ENCODE data around the gene CELF4.
A peak's percentile ranks its signal among the peaks of the same experiment; 100 is the strongest.

CELF4 gene

DNA sequence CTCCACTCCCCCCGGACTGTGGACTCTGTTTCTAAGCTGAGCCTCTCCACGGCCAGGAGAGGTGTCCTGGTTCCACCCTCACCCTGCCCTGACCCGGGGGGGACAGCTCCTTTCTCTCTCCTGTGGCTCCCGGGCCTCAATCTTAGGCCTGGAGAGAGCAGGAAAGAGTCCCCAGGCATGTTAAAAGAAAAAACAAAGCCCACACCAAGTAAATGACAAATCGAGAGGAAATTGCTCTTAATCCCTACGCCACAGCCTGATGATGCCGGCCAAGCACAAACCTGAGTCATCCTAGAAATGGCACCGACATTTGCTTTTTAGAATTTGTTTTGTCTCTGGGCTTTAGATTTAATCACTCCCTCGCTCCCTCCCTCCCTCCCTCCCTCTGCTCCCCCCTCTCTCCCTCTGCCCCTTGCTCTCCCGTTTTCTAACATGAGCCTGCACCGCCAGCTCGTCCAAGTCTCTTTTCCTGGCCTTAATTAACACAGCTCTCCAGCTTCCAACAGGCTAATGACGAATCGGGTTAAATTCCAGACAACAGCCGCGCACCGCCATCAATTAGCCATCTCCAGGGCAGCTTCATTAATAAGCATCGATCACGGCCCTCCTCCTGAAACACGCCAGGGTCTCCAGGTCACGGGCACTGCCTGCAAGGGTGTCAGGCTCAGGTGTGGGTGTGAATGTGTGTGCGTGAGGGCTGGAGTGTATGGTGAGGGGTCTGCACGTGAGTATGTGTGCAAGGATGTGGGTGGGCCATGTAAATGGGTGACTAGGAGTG lies 230.8 kb downstream of the CELF4 start:
- DNase-seq, result peak; percentile 2

DNA sequence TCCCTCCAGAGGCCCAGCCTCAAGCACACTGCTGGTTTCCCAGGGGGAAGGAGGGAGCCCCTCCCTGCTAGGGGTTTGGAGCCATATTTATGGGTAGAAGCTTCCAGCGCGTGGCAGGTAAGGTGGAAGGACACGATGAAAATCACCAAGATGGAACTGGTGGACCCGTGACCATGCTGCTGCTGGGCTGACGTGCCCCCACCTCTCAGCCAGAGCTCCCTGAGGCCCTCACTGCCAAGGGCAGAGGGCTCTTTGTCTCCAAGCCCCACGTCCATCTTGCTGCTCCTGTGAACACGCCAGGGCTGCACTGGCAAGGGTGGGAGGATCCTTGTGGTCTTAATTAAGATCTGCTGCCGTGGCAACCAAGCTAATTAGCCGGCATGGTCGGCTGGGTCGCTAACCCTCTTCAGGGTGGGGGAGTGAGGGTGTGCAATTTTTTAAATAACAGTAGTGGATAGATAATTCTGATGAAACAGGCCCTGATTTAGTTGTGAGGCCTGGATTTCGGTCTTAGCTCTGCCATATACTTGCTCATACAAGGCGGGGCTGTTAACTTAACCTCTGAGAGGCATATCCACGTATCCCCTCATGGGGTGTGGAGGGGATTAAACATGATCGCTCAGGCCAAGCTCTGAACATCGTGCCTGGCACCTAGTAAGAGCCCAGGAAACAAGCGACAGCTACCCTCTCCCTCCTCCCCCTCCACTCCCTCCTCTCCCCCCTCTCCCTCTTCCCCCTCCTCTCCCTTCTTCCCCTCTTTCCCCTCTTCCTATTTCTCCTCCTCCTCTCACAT lies 232.8 kb downstream of the CELF4 start:
- no peak for DNase-seq

DNA sequence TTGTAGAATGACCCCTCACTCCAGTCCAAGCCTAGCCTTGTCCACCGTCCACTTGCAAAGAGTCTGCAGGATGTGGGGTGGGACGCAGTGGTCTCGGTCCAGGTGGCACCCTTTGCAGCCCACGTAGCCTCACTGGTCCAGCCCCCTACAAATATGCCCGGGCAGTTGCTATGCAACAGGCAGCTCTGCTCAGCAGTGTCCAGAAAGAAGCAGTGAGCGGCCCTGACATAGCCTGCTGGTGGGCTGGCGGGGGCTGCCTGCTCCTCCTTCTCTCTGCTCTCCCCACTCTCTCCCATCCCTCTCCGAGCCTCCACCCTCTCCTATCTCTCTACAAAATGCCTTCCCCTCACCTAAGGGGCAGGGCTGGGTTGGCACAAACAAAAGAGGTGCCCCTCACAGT lies 233.4 kb downstream of the CELF4 start:
- no peak for DNase-seq

DNA sequence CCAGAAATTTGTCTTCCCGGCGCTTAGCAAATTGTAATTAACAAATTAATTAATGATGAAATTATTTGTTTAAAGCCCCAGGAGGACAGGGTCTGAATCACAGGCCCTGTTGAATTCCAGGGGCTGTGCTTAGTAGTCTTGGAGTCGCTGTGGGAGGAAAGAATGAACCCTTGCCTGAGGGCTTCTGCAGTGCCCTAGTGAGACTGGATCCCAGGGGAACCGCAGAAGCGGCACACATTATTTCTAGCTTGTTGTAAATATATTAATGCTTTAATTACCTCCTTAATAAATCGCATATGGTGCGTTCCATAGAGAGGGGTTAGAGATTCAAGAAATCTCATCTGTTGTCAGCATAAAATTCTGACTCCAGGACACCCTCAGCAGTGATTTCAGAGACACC lies 235.4 kb downstream of the CELF4 start:
- no peak for DNase-seq

DNA sequence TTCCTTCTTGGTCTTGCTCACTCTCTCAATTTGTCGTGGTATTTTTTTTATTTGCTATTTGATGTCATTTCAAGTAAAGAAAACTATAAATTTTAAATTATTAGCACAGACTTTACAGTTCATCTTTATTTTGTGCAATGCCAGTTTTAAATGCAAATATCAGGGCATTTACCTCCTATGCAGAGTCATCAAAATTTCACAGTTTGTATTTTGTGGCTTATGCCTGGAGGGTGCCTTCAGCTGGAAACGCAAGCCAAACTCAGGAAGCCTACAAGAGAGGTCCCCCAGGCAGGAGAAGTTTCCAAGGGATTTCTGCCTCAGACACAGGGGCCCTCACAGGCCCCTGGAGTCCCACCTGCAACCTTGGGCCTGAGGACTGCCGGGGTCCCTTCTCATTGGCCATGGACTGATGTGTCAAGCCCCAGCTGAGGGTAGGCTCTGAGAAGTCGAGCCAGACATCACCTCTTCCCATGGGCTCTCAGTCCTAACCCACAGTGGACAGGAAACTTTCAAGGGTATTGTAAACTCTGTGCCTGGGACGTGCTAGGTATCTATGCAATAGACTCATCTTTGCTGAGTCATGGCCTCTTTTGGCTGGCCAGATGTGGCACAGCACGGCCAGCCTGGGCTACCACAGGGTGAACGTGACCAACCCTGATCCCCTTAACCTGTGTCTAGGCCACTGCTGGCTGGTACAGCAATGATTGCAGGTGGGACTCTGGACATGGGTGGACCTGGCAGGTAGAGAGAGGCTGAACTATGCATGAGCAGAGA lies 236.5 kb downstream of the CELF4 start:
- DNase-seq, result no peak

DNA sequence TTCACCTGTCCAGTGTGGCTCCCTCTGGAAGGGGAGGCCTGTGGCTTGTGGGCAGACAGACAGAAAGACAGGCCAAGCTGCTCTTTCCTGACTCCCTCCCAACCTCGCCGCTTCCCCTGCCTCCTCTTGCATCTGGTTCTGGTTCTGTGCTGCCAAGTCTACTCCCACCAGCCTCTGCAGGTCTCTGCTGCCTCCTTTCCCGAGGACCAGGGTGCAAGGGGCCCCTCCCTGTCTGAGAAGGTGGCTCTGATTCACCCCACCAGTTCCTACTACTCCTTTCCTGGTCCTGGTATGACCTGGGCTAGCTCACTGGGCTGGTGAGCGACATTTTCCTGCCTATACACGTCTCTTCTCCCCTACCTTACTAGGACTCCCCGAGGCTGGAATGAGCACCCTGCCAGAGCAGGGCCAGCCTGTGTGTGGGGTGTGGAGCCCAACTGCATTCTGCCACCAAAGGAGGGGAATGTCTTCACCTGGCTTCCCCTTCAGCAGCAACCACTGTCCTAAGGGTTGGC lies 238.5 kb downstream of the CELF4 start:
- no peak for DNase-seq

DNA sequence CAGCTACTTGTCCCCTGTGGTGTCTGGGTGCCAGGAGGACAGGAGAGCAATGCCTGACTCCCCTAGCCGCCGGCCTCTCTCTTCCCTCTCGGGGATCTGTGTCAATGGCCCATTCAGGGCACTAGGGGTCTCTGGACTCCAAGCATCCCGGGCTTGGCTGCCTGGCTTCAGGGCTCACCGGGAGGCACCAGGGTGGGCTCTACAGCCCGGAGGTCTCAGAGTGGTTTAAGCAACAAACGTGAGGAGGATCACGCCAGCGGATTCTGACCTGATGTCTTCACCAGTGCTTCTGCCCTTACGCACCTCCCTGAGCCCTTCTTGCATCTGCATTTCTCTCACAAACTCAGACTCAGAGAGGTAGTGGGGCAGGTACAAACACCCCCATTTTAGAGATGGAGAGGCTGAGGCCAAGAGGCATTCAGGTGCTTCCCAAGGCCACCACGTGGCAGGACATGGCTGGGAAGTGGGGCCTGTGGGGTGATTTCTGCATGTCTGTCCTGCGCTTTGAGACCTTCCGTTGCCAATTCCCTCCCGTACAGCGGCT lies 243.0 kb downstream of the CELF4 start:
- no peak for DNase-seq

DNA sequence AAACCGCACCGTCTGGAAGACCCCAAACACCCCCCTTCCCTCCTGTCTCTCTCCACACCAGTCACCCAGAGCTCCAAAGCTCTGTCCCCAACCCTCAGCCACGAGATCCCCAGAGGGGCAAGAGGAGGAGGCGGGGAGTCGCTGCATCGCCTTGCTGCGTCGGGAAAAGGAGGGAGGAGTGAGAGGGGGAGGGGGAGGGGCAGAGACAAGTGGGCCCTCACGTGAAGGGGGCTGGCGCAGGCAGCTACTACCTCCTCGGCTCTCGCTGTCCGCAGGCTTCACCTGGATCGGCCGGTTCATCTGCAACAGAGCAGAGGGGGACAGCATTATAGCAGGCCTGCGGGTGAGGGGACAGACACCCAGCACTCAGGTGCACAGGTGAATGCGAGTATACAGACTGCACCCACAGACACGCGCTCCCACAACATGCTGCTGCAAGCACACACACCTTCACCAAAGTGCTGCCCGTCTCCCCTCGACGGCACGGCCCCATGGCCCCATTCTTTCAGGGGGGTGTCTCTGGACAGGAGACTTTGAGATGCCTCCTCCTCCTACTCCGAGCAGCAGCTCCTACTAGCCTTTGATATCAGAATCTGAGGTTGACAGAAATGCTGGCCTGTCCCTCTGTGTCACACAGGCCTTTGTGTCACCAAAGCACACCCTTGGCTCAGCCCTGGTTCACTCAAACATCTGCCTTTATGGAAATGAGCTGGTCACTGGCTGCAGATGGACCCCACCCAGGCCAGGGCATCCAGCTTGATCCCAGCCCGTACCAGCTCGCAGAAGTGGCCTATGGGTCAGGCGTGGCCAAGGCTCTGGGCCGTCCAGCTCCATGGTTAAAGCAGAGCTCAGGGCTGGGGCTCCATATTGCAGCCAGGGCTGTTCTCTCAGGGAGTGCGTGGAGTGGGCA lies 243.8 kb downstream of the CELF4 start:
- no peak for DNase-seq

DNA sequence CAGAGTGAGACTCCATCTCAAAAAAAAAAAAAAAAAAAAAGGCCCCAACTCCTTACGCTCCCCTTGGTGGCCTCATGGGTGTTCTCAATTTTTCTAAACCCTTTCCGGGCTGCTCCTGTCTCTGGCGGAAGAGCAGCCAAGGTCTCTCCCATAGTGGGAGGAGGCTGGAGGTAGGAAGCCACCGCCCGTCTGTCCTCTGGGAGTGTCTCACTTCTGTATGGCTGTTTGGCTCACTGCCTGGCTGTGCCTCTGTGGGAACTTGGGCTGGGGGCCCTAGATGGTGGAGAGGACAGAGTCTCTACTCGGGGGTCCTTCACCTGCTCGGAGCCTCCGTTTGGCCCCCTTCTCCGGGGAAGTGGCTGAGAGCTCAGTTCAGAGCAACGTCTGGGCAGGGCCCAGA lies 245.3 kb downstream of the CELF4 start:
- DNase-seq, result no peak

DNA sequence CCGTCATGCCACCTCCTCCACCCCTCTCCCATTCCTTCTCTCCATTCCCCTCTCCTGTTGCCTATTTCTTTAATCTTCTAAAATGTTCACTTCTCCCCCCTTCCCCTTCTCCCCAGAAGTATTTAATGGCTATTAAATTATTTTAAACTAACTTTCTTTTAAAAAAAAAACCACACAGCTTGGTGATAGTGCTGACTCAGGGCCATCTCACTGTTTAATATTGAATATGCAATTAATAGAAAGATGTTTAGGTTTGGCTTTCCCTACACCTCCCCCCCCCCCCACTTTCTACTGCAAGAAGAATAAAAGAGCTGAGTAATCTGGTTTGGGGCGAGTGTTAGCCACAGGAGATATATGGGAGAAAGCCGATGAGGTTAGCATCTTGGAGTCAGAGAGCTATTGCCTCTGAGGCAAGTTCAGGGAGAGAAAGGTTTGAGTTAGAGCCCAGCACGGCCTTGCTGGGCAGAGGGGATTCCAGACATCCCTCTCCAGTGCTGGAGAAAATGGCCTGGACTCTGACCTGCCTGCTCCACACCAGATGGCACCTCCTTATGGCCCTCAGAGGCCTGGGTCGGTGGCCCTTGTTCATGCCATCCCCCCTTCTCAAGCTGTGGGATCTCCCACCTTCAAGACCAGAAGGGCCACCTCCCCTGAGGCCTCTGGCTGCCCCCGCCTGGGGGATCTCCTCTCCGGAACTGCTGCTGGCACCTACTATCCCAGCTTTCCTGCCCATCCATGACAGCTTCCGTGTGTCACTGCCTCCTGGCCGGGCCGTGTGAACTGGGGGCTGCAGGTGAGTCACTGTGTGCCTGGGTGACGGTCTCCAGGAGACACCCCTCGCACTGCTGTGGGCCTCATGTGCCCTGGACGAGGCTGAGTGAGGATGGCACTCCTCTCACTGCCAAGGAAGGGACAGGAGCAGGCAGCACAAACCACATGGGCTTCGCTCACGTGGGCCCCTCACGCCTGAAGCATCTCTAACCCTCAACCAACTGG lies 246.9 kb downstream of the CELF4 start:
- no peak for DNase-seq

DNA sequence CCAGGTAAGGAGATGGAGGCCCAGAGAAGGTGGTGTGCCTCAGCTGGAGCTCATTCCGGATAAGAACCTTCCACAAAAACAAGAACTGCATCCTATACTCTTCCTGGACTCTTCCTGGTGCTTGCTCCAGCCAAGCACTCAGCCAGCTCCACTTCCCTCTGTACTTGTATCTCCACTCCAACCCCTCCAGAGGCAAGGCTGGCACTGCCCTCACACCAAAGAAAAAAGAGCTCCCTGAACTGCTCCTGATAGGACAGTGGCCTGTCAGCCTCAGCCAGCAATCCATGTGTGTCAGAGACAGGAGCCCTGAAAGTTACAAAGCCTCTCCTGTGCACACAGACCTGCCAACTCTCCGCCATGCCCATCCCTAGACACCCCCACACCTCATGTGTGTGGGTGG lies 248.1 kb downstream of the CELF4 start:
- no peak for DNase-seq

DNA sequence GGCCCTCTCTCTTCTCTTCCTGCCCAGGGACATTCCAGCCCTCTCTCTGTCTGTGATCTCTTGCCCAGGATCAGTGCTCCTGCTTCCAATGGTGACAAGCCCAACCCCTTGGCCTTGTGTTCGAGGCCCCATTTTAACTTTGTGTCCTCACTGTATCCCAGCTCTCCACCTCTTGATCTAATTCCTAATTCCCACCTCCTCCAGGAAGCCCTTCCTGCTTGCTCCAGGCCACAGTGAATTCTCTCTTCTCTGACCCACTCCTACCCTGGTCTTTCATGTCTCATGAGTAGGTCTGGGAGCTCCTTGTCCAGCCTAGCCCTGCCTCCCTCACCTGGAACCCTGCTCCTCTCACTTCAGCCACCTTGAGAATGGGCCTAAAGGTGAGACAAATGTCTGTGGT lies 249.1 kb downstream of the CELF4 start:
- no peak for DNase-seq

DNA sequence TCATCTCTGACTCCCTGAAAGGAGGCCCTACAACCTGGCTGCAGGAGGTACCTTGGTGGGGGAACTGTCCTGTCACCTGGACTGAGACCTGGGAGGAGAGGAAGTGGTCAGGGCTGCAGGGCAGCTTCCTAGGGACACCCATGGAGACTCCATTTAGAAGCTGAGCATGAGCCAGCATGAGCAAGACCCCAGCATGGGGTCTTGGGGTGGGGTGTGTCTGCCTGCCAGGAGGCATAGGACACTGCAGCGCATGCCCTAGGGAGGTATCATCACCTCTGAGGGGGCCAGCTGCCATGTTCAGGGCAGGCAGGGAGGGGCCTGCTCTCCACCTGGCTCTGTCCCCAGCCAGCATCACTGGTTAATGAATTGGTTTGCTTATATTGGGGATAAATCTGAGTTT lies 249.7 kb downstream of the CELF4 start:
- no peak for DNase-seq

DNA sequence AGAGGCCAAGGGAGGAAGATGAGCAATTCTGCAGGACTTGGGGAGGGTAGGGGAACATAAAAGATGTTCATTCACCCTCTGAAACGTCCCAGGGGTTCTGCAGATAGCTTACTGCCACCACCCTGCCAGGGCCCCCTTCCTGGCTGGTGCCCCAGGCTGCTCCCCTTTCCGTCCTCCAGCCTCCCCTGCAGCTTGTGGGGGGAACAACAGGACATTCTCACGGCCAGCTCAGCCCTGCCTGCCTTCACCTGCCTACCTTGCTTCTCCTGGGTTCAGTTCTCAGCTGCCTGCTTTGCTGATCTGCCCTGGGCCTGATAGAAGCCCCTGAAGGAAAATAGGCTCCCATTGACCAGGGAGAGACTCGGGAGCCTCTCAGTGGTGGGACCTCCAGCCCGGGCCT lies 251.1 kb downstream of the CELF4 start:
- no peak for DNase-seq

DNA sequence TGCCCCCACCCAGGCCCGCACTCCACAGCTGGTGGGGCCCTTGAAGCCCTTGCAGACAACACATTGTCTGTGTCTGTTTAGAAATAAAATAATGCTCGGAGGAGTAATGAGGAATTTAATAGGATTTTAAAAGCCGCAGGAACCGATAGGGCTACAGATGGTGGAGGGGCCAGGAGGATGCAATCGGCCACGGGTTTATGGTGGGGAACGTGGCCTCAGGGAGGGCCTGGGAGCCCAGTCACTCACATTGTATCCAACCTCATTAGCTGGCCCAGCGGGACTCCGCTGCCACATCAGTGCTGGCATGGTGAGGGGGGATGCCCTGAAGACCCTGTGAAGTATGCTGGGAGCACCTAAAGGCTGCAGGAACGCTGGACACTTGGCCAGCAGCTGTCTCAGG lies 252.0 kb downstream of the CELF4 start:
- no peak for DNase-seq

DNA sequence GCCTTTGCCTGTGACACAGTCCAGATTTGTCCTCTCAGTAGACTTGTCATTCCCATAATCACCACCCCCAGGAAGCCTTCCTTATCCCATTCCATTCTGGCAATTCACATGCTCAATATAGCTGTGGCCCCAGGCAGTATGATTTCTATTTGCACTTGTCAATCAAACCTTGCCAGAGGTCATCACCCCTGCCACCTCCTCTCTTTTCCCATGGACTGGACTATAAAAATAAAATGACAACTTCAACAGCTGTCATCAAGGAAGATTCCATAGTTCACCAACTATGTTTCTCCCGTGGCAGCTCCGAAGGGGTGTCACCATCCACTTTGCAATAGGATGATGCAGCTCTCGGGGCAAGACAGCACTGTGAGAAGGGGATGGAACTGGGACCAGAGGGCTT lies 255.7 kb downstream of the CELF4 start:
- no peak for DNase-seq

DNA sequence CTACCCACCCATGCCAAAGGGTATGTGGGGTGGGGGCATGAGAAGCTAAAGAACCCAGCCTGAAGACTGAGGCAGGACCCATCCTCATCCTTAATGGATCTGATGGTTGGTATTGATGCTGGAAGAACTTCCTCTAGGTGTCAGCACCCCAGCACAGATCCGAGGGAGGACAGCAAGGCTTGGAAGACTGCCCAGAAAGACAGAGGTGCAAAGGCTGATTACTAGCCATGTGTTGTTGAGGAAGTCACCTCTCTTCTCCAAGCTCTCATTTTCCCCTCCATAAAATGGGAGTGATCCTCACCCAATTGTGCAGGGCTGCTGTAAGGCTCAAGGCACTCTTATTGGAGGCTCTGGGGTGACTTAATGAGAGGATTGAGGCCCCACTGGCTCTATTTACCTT lies 256.5 kb downstream of the CELF4 start:
- no peak for DNase-seq

DNA sequence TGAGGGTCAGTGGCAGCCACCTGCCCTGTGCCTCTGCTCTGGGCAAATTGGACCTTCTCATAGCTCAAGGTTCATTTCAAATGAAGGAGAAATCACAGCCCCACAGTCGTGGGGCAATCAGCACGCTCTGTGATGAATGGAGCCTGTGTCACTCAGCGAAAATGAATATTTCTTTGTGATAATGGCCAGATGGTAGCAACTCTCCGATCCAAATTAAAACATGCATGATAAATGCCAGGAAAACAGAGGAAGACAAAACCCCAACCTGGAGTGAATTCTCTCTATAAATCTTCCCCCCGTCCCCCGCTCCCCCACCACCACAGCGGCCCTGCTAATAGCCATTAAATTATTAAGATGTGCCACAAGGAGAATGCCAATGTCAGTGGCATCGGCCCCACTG lies 258.4 kb downstream of the CELF4 start:
- no peak for DNase-seq

DNA sequence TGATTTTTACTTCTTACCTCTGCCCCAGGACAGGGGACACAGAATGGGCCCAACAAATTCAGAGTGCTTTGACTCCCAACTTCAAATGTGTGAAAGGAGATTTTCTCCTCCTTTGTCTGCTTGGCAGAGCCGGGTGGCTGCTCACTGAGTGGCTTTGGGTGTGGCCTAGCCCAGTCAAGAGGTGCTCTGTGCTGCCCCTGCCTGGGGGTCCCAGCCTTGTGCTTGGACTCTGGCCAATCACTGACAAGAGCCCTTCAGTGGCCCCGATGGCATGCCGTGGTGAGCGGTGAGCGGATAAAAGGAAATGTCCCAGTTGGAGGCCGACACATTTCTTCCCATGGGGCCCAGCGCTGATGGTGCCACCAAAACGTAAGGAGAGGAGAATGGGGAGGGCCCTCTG lies 259.2 kb downstream of the CELF4 start:
- DNase-seq, result no peak

DNA sequence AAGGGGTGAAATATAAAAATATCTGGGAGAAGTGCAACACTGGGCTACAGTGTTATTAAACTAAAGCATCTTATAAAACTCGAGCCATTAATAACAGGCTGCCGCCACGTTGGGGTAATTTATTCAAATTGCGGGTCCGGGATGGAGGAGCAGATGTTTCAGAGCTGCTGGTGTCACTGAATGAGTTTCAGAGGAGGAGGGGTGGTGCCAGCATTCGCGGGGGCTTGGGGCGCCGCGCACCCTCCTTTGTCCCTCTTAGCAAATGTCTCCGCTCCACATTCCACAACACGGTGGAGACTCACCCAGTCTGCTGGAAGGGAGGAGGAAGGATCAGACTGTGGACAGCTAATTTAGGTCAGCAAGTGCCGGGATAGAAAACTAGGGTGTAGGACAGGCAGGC lies 260.5 kb downstream of the CELF4 start:
- DNase-seq, result no peak

Measured in NCI-H748 treated with DMSO at 0.1 percent for 48 hours (cell line).